MM.1S (cell line): Measurements from ENCODE around the gene BACE2.

ENCODE experiments used
- CTCF ChIP-seq: fragments of 300-600 bp; sonication (generic); IDR thresholded peaks from 2 replicates; pipeline ENCODE4 v1.5.1; 2016; ENCODE audit warnings: antibody characterized with exemption, low read length, mixed read lengths
- EZH2 ChIP-seq: fragments of 300-600 bp; sonication (generic); optimal IDR thresholded peaks from 2 replicates; pipeline ENCODE3; 2017; ENCODE audit warnings: low read depth, mild to moderate bottlenecking, antibody characterized with exemption, low read length, mixed read lengths

- TF ChIP-seq CTCF (no peak), EZH2 (no peak)
These were observed 52.3 kb downstream of the BACE2 start for GRCh38 chr21:41220208-41220733.
